Measurements from ENCODE around the gene KMT2E.

The KMT2E gene

DNA sequence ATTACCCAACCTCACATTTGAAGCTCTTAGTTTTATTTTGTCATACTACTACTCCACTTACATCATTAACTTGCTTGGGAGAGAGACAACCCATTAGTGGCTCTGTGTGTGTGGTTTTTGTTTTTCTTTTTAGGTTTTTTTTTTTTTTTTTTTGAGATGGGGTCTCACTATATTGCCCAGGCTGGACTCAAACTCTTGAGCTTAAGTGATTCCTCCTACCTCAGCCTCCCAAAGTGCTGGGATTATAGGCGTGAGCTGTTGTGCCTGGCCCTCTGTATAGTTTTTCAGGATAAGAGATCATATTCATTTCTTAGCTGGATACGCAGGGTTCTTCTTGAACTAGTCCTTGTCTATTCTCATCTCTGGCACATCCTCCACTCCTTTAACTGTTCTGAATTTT, 41.1 kb downstream of the KMT2E start:
- DNase-seq (ENCODE audit: low read depth, low spot score), result no peak
- H3K4me3 ChIP-seq (ENCODE audit: low read length), result no peak overlapping the region

DNA sequence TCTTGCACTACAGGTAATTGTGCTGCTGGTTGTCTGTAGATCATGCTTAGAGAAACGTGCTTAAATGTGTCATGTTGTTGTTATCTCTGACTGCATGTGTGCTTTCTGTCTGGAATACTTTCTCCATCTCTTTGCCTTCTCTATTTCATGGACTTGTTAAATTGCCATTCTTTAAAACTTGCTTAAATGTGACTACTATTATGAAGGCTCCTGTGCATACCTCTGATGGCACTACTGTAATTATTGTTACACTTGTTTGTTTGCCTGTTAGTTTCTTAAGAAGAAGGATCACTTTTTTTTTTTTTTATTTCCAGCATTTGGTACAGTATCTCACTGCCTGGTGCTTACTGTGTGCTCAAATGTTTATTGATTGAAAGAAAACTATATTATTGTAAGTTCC, 41.6 kb downstream of the KMT2E start:
- no peak for DNase-seq (ENCODE audit: low read depth, low spot score)
- H3K4me3 ChIP-seq (ENCODE audit: low read length), result no peak overlapping the region

DNA sequence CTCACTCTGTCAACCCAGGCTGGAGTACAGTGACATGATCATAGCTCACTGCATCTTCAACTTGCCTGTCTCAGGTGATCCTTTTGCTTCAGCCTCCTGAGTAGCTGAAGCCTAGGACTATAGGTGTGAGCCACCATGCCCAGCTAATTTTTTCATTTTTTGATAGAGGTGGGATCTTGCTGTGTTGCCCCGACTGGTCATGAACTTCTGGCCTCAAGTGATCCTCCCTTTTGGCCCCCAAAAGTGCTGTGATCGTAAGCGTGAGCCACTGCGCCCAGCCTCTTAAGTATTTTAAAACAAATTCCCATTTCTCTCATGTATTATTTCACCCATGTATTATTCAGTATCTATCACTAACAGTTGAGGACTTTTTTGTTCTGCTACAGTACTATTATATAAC, 43.5 kb downstream of the KMT2E start:
- no peak overlapping the region for H3K4me3 ChIP-seq (ENCODE audit: low read length)
- DNase-seq (ENCODE audit: low read depth, low spot score), result no peak

DNA sequence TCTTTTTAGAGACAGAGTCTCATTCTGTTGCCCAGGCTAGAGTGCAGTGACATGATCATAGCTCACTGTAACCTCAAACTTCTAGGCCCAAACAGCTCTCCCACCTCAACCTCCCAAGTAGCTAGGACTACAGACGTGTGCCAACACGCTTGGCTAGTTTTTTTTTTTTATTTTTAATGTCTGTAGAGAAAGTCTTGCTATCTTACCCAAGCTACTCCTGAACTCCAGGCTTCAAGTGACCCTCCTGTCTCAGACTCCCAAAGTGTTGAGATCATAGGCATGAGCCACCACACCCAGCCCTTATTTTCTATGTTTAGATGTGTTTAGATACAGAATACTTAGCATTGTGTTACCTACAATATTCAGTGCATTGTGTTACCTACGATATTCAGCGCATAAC, 46.4 kb downstream of the KMT2E start:
- H3K4me3 ChIP-seq (ENCODE audit: low read length), result no peak overlapping the region
- DNase-seq (ENCODE audit: low read depth, low spot score), result no peak

DNA sequence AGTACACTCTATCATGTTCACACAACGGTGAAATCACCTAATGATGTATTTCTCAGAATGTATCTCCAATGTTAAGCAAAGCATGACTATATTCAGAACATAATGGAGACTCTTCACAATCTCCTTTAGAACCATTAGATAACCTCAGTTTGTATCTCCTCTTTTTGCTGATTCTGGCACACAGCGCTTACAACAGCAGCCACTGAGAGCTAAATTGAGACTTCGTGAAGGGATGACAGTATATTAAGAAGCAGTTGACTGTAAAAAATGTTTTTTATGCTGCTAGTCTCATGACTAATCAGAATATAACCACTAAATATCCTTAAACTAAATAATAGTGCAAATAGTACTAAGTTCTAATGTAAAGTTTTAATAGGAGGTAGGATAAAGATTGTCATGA, 46.9 kb downstream of the KMT2E start:
- no peak for DNase-seq (ENCODE audit: low read depth, low spot score)
- H3K4me3 ChIP-seq (ENCODE audit: low read length), result no peak overlapping the region

DNA sequence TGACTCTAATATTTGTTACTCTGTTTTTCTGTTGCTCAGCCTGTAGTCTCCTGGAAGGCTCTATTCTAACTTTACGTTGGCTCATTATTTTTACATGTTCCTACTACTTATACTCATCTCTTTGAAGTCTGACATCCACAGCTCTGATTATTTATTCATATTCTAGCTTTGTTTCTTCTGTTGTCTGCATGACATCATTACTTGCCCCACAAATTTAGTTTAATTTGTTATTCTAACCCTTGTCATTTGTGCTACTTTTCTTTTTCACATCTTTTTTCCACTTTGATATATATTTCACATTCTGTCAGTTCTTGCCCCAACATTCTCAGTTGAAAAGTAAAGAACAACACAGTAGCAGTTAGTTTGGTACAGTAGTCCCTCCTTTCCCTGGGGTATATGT, 51.1 kb downstream of the KMT2E start:
- DNase-seq (ENCODE audit: low read depth, low spot score), result no peak
- H3K4me3 ChIP-seq (ENCODE audit: low read length), result no peak overlapping the region

DNA sequence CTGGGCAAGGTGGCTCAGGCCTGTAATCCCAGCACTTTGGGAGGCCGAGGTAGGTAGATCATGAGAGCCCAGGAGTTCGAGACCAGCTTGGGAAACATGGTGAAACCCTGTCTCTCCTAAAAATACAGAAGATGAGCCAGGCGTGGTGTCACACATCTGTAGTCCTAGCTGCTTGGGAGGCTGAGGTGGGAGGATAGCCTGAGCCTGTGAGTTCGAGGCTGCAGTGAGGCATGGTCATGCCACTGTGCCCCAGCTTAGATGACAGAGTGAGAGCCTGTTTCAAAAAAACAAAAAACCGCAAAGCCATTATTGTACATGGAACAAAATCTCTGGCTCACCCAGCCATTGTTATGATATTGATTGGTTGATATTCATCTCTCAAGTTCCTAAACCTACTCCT, 53.7 kb downstream of the KMT2E start:
- no peak overlapping the region for H3K4me3 ChIP-seq (ENCODE audit: low read length)
- no peak for DNase-seq (ENCODE audit: low read depth, low spot score)

DNA sequence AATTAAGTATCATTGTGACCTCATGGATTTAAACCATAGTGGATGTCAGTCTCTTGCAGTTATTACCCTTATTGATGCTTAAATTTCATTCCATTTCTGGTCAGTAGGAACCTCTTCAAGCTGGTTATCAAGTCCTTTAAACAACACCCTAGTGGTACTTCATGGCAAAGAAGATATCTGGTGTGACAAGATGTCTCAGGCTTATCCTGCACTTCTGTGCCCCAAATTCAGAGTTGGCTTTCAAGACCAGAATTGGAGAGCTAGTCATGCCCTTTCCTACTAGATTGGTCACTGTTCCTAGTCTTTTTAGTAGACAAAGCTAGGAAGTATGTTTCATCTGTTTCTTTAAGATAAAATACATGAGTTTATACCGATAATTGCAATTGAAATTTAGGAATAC, 54.9 kb downstream of the KMT2E start:
- DNase-seq (ENCODE audit: low read depth, low spot score), result no peak
- no peak overlapping the region for H3K4me3 ChIP-seq (ENCODE audit: low read length)

DNA sequence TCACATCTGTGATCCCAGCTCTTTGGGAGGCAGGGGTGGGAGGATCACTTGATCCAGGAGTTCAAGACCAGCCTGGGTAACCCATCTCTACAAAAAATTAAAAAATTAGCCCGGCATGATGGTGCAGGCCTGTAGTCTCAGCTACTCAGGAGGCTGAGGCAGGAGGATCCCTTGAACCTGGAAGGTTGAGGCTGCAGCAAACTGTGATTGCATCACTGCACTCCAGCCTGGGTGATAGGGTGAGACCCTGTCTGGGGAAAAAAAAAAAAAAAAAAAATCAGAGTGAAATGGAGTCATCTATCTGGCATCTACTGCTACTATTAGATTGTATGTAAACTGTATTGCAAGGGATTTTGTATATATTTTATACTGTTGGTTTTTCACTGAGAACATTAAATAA, 59.1 kb downstream of the KMT2E start:
- H3K4me3 ChIP-seq (ENCODE audit: low read length), result no peak overlapping the region
- no peak for DNase-seq (ENCODE audit: low read depth, low spot score)

DNA sequence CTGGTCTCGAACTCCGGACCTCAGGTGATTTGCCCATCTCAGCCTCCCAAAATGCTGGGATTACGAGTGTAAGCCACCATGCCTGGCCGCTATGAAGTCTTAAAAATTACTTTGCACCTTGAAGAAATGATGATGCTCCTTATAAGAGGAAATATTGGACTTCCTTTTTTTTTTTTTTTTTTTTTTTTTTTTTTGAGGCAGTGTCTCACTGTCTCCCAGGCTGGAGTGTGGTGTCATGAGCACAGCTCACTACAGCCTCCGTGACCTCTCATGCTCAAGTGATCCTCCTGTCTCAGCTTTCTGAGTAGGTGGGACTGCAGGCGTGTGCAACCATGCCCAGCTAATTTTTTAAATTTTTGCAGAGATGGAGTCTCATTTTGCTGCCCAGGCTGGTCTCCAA, 65.3 kb downstream of the KMT2E start:
- no peak for DNase-seq (ENCODE audit: low read depth, low spot score)
- no peak overlapping the region for H3K4me3 ChIP-seq (ENCODE audit: low read length)

DNA sequence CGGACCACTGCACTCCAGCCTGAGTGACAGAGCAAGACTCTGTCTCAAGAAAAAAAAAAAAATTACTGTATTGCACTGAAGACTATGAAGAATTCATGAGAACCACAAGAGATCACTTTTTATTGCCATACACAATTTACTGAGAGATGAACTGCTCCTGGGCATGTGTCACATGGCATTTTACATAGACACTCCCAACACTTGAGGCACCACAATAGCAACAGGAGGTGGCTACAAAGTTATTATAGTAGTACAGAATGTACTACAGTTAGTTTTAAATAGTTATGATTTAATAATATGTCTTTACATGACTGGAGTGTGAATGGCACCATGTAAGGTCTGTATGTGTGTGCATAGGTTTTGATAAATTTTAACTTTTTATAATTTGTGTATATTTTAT, 70.6 kb downstream of the KMT2E start:
- H3K4me3 ChIP-seq (ENCODE audit: low read length), result no peak overlapping the region

DNA sequence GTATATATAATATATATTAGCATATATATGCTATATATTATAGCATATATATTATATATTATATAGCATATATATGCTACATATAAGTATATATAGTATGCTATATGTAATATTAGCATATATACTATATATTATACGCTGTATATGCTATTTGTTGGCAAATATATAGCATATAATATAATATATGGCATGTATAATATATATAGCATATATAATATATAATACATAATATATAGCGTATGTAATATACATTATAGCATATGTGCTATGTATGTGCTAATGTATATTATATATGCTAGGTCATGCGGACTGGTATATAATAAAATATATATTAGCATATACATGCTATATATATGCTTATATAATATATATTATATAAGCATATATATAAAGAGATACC, 72.8 kb downstream of the KMT2E start:
- no peak for DNase-seq (ENCODE audit: low read depth, low spot score)
- no peak overlapping the region for H3K4me3 ChIP-seq (ENCODE audit: low read length)

More for the DNA sequence above, 70.6 kb downstream of the KMT2E start:
- no peak for DNase-seq (ENCODE audit: low read depth, low spot score)

DNA sequence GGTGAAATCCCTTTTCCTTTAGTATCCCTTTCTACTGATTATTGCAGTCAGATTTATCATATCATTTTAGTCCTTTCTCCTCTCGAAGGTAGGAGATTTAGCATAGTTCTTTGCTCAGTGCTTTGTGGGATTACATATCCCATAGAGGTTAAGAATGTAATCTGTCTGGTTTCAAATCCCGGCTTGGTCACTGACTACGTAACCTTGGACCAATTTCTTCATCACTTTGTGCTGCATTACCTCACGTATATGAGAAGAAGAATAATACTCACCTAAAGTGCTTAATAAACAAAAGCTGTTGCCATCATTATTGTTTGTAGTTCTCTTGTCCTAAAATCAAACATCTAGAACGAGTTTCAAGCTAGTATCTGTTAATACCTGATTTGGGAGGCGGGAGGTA, 74.0 kb downstream of the KMT2E start:
- no peak overlapping the region for H3K4me3 ChIP-seq (ENCODE audit: low read length)
- no peak for DNase-seq (ENCODE audit: low read depth, low spot score)

DNA sequence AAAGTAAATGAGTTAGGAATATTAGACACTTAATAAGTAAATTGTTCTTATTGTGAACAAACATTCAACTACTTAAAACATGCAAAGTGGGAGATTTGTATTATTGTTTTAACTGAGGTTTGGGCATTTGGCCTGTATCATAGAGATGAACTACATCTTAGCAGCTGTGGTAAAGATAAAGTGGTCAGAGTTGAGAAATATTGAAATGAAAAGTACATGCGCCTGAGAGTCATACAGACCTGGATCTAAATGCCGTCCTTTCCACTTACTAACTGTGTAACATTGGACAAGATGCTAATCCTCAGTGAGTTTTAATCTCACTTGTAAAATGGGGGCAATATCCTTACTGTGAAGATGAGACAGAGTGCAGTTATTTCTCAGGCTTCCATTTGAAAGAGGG, 74.5 kb downstream of the KMT2E start:
- no peak for DNase-seq (ENCODE audit: low read depth, low spot score)
- H3K4me3 ChIP-seq (ENCODE audit: low read length), result no peak overlapping the region

DNA sequence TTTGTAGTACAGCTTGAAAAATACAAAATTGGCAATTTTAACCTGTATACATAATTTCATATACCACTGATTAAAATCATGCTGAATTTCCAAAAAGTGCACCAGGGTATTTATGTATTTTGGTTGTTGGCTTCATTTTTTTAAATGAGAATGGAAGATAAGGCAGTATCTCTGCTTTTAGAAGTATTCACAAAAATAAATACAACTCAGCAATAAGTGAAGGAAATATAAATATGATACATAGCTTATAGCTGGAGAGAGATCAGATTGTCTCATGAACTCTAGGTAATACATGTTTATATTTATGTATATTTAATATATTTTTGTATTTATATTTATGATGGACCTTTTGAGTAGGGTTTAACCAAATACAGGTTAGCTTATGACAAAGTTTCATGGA, 81.0 kb downstream of the KMT2E start:
- no peak for DNase-seq (ENCODE audit: low read depth, low spot score)
- no peak overlapping the region for H3K4me3 ChIP-seq (ENCODE audit: low read length)

DNA sequence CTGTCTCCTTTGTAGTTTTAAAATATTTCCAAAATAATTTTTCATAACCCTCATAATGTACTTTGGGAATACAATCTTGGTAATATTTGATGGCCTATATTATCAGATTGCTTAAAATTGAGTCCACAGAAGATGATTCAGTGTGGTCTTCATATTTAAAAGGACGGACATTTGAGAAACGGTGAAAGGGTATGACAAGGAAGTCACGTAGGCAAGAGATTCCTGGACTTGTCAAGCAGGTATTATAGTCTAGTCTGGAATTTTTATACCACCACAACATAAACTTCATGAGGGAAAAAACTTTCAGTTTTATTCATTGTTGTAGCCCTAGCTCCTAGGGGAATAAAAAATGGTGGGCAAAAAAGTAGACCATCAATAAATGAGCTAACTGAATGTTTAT, 82.3 kb downstream of the KMT2E start:
- no peak for DNase-seq (ENCODE audit: low read depth, low spot score)
- H3K4me3 ChIP-seq (ENCODE audit: low read length), result no peak overlapping the region

DNA sequence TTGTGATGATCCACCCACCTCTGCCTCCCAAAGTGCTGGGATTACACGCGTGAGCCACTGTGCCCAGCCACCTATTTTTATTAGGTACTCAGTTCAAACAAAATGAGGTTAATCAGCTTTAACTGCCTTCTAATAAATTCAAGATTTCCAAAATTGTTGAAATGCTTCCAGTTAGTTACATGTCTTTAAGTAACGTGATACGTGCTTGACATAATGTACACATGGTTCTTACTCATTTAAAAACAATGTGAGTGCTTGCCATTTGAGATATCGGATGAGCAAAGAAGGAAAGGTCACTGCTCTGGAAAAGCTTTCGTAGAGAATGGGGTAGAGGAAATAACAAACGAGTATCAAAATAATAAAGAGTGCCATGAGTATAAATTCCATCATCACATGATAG, 83.6 kb downstream of the KMT2E start:
- no peak overlapping the region for H3K4me3 ChIP-seq (ENCODE audit: low read length)
- DNase-seq (ENCODE audit: low read depth, low spot score), result no peak

DNA sequence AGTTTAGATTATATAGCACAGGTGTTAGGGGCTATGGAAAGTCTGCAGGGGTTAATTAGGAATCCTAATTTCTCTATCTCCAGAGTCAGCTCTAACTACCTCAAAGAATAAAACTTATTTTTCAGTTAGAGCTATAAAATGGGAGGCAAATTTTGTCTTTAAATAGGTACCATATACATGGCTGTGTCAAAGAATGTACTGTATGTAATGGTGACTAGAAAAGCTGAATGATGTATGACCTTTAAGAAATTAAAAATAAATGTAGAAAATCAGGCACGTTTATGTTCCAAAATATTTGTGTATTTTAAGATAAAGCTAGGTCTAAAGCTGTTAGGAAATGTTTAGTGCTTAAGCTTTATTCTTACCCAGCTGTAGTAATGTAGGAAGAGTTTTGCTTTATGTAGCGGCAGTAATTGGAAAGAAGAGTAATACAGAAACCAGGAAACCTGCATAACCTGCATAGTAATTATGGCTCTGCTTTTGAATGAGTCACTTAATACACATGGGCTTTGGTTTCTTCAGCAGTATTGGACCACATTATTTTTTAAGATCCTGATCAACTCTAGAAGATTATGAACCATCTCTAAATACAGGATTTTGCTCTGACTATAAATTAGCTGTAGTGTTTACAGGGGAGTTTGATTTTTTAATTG, 85.0 kb downstream of the KMT2E start:
- DNase-seq (ENCODE audit: low read depth, low spot score), result no peak
- no peak overlapping the region for H3K4me3 ChIP-seq (ENCODE audit: low read length)

DNA sequence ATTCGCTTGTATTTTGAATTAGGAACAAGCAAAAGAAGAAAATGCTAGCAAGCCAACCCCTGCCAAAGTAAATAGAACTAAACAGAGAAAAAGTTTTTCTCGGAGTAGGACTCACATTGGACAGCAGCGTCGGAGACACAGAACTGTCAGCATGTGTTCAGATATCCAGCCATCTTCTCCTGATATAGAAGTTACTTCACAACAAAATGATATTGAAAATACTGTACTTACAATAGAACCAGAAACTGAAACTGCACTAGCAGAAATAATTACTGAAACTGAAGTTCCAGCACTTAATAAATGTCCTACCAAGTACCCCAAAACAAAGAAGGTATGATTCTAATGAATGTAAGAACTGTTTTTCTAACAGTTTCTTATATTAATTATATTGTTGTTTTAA, 87.9 kb downstream of the KMT2E start:
- no peak overlapping the region for H3K4me3 ChIP-seq (ENCODE audit: low read length)
- no peak for DNase-seq (ENCODE audit: low read depth, low spot score)

DNA sequence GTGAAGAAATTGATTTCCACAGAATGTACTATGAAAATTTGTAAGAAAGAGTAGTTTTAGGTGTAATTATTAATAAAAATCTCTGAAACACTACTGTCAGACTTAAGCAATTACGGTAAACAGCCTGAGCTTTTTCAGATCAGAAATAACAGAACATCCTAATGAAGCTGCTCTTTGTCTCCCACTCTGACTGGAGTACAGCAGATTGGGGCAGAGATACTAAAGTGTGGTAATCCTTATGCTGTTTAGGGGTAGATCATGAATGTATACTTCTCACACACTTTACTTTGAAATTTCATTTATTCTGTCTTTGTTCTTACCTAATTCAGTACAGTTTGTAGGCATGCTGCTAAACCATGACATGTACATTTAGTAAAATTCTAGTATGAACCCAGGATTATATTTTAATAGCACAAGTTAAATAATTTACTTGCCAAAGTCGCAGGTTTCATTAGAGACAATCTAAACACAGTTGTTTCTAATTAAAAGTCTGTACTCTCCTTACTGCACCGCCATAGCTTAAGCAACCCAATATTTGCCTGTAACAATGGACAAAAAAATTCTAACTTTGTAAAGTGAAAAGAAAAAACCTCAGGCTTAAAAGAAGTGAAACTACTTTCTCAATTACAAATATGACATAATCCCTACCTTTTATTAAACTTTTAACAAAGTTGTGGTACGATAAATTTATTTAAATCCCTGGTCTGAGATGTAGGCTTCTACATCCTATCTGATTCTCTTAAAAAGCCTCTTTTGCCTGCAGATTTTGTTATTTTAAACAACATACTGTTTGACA, 88.8 kb downstream of the KMT2E start:
- no peak for DNase-seq (ENCODE audit: low read depth, low spot score)
- H3K4me3 ChIP-seq (ENCODE audit: low read length), result no peak overlapping the region

DNA sequence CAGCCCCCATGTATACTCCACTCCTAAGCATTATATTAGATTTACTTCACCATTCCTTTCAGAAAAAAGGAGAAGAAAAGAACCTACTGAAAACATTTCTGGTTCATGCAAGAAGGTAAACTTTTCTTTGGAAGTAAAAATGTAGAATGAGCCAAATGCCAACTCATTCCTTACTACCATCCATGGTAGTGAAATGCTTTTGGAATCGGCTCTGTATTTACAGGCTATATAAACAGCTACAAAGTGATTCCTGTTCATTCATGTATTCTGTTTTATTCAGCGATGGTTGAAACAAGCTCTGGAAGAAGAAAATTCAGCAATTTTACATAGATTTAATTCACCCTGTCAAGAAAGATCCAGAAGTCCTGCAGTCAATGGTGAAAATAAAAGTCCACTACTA, 91.6 kb downstream of the KMT2E start:
- DNase-seq (ENCODE audit: low read depth, low spot score), result no peak
- H3K4me3 ChIP-seq (ENCODE audit: low read length), result no peak overlapping the region

All from Jurkat, Clone E6-1 (cell line).